ENCODE results near the gene P2RY14. TPM values are rescaled to one million over a fixed set of nuclear protein-coding genes. Genes with fewer than 3 reads are reported as not detected.

P2RY14 gene
- total and polyA plus RNA-seq, 2 donors (not counting 3 experiments of a cell fraction or from before 2014, with no cell fraction given), result not detected

DNA sequence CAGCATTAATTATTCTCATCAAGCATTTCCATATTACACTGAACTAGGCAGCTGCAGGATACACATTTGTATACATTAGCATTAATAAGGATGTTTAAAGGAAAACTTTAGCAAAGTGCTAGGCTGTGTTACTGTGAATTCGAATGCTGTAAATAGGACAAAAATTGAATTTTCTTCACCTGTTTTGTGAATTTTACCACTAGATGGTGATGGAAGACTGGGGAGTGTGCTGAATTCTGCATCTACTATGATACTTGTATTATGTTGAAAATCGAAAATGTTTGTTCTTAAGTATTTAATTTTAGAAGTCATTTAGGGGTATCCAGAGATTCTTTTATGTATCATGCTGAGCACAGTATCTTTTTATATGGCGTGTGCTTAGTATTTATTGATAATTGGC is 12.3 kb upstream of the P2RY14 start:
- no peak for TF ChIP-seq FOS (IDR thresholded peaks at IDR 0.05; ENCODE audit: borderline replicate concordance, insufficient read depth, low read length)
- TF ChIP-seq, protein P1, sequence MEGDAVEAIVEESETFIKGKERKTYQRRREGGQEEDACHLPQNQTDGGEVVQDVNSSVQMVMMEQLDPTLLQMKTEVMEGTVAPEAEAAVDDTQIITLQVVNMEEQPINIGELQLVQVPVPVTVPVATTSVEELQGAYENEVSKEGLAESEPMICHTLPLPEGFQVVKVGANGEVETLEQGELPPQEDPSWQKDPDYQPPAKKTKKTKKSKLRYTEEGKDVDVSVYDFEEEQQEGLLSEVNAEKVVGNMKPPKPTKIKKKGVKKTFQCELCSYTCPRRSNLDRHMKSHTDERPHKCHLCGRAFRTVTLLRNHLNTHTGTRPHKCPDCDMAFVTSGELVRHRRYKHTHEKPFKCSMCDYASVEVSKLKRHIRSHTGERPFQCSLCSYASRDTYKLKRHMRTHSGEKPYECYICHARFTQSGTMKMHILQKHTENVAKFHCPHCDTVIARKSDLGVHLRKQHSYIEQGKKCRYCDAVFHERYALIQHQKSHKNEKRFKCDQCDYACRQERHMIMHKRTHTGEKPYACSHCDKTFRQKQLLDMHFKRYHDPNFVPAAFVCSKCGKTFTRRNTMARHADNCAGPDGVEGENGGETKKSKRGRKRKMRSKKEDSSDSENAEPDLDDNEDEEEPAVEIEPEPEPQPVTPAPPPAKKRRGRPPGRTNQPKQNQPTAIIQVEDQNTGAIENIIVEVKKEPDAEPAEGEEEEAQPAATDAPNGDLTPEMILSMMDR (IDR thresholded peaks at IDR 0.05; ENCODE audit: extremely low read depth in 1 of 2, insufficient read depth in 1 of 2, low read depth in 1 of 2, low read length in 2 of 2), result no peak
- no peak for TF ChIP-seq MAX (IDR thresholded peaks at IDR 0.05; ENCODE audit: insufficient read depth, insufficient read length)
- no peak for TF ChIP-seq GATA2 (IDR thresholded peaks at IDR 0.05; ENCODE audit: insufficient read depth, insufficient read length, low read depth, low read length)
- TF ChIP-seq MYC (IDR thresholded peaks at IDR 0.05; ENCODE audit: low read depth, low read length), result no peak
- no peak for TF ChIP-seq POLR2AphosphoS5 (IDR thresholded peaks at IDR 0.05; ENCODE audit: insufficient read depth, low read depth, low read length)
- no peak for TF ChIP-seq POLR2A (IDR thresholded peaks at IDR 0.05; ENCODE audit: low read depth, low read length)
- no peak for TF ChIP-seq EZH2 (IDR thresholded peaks at IDR 0.05; ENCODE audit: borderline replicate concordance, low read depth, low read length, severe bottlenecking)
- TF ChIP-seq JUN (IDR thresholded peaks at IDR 0.05; ENCODE audit: borderline replicate concordance, insufficient read depth, insufficient read length, low read depth), result no peak
- no peak overlapping the region for H3K4me3 ChIP-seq (replicated peaks in 1 of 3; ENCODE audit: insufficient read depth in 1 of 3, low read depth in 1 of 3, low read length in 3 of 3)
- CTCF ChIA-PET, result no interaction called here
- H3K79me2 ChIP-seq (ENCODE audit: control insufficient read depth, insufficient read depth, low read length), result no peaks in the 10 kb centered on the region
- H3K4me2 ChIP-seq (ENCODE audit: insufficient read depth, low read length), result no peak overlapping the region
- no peaks in the 10 kb centered on the region for H3K9me3 ChIP-seq (replicated peaks; ENCODE audit: control insufficient read depth, insufficient read depth, low read length)
- dilution Hi-C loops (cut with MboI; ENCODE audit: extremely low pct_ligation_motif_present, low sequenced_read_pairs) (no loop called here), intact Hi-C loops (cut with micrococcal nuclease) (no loop called here)
- peaks cover 0 to 13% of the 10 kb centered on the region in 2 experiments for H3K27me3 ChIP-seq (ENCODE audit: control insufficient read depth in 2 of 2, insufficient read depth in 2 of 2, low read length in 2 of 2)
- H4K20me1 ChIP-seq (replicated peaks; ENCODE audit: control insufficient read depth, extremely low read depth, insufficient read depth, low read length), result no peaks in the 10 kb centered on the region
- POLR2A ChIA-PET, result no interaction called here
- H3K4me1 ChIP-seq (ENCODE audit: control insufficient read depth, extremely low read depth, insufficient read depth, low read length), result no peaks in the 10 kb centered on the region
- no TSS peak for BruUV-seq (replicated peaks)
- no peak overlapping the region for H2AFZ ChIP-seq (ENCODE audit: low read depth, low read length)
- FAIRE-seq, result no peak
- H3K36me3 ChIP-seq (ENCODE audit: control insufficient read depth in 2 of 2, extremely low read depth in 1 of 2, insufficient read depth in 2 of 2, low read length in 2 of 2), result no peaks in the 10 kb centered on the region
- no peak for DNase-seq (ENCODE audit: low read depth, low spot score)
- H3K9ac ChIP-seq (replicated peaks; ENCODE audit: extremely low read depth, insufficient read depth, low read length), result no peak overlapping the region
- H3K9me1 ChIP-seq (replicated peaks; ENCODE audit: control insufficient read depth, extremely low read depth, insufficient read depth, low read length), result no peaks in the 10 kb centered on the region
- H3K27ac ChIP-seq (ENCODE audit: insufficient read depth, low read depth, low read length), result no peak overlapping the region

All from endothelial cell of umbilical vein (primary cell).